GM19467 (cell line): Measurements from ENCODE around the gene RAB3B.
"Not testable (repeated sequence)": the region's sequence is repeated elsewhere in the genome, so short reads cannot be mapped to it uniquely, and the experiment has no call there.

Experiments used
- ATAC-seq: cut with Tn5 transposase; IDR thresholded peaks from one replicate; pipeline ENCODE4 v1.9.1; 2021; ENCODE audit warnings: mild to moderate bottlenecking, moderate library complexity; ENCODE audit not compliant: unreplicated experiment

Gene RAB3B

GRCh38 chr1:51990478-51990965 is at the start of gene RAB3B:
Gene RAB3B, minus strand, starts transcription at chr1:51990700. Its CDS starts 13,583 bp downstream, at chr1:51977117.
- ATAC-seq: peak; percentile 61

- no peak for ATAC-seq
Observed at GRCh38 chr1:52037909-52038308, 47.4 kb upstream of the RAB3B start.

GRCh38 chr1:52037402-52037814 is 46.9 kb upstream of the RAB3B start:
- ATAC-seq: no peak

GRCh38 chr1:52034050-52034384 is 43.5 kb upstream of the RAB3B start:
- no peak for ATAC-seq

- peak; percentile 77 for ATAC-seq
Observed at GRCh38 chr1:52033190-52034049, 42.9 kb upstream of the RAB3B start, which contains the start of gene KTI12. Gene KTI12, minus strand, starts transcription at chr1:52033810. Its CDS starts 49 bp downstream, at chr1:52033761.

- ATAC-seq: peak; percentile 41
Observed at GRCh38 chr1:52032785-52033131, 42.3 kb upstream of the RAB3B start.

- ATAC-seq: no peak
Observed at GRCh38 chr1:52032124-52032784, 41.8 kb upstream of the RAB3B start.

- not testable (repeated sequence) for ATAC-seq
Observed at GRCh38 chr1:52028839-52029238, 38.3 kb upstream of the RAB3B start.

- no peak for ATAC-seq
Observed at GRCh38 chr1:52028328-52028727, 37.8 kb upstream of the RAB3B start.

GRCh38 chr1:52026278-52026677 is 35.8 kb upstream of the RAB3B start:
- no peak for ATAC-seq

- ATAC-seq: no peak
Observed at GRCh38 chr1:52022133-52022532, 31.6 kb upstream of the RAB3B start.

GRCh38 chr1:52008071-52008809 is 17.7 kb upstream of the RAB3B start:
- ATAC-seq: no peak

GRCh38 chr1:52007215-52008002 is 16.9 kb upstream of the RAB3B start:
- no peak for ATAC-seq

GRCh38 chr1:52006081-52006553 is 15.6 kb upstream of the RAB3B start:
- ATAC-seq: not testable (repeated sequence)

GRCh38 chr1:52005548-52005947 is 15.0 kb upstream of the RAB3B start:
- not testable (repeated sequence) for ATAC-seq

GRCh38 chr1:52003877-52004276 is 13.4 kb upstream of the RAB3B start:
- ATAC-seq: no peak

GRCh38 chr1:52002038-52002917 is 11.8 kb upstream of the RAB3B start:
- ATAC-seq: peak; percentile 73

GRCh38 chr1:51998701-51999100 is 8.2 kb upstream of the RAB3B start:
- ATAC-seq: no peak

- no peak for ATAC-seq
Observed at GRCh38 chr1:51997974-51998382, 7.5 kb upstream of the RAB3B start.
